ENCODE results near the gene PBX2.
"Not testable (repeated sequence)": the region's sequence is repeated elsewhere in the genome, so short reads cannot be mapped to it uniquely, and the experiment has no call there.

The PBX2 gene

GRCh38 chr6:32195652-32195901, 5.6 kb upstream of the PBX2 start:
- Mint-ChIP-seq H3K4me1 (peaks cover 38 to 53% of the 10 kb centered on the region in 2 donors), H3K36me3 (peaks cover 13 to 19% of the 10 kb centered on the region in 2 donors), H3K27me3 (no peaks in the 10 kb centered on the region), H3K27ac (peak overlapping the region; percentile 99), H3K9me3 (no peaks in the 10 kb centered on the region), H3K4me3 (peak overlapping the region; percentile 94)
- peak; percentile 100 for DNase-seq
- peak in 1 of 2 donors; percentile 78 for ATAC-seq (replicated peaks)

- Mint-ChIP-seq H3K36me3 (peaks cover 13 to 23% of the 10 kb centered on the region in 2 donors), H3K4me1 (peaks cover 38 to 58% of the 10 kb centered on the region in 2 donors), H3K9me3 (no peaks in the 10 kb centered on the region), H3K27ac (peak overlapping the region; percentile 99), H3K27me3 (no peaks in the 10 kb centered on the region), H3K4me3 (peak overlapping the region; percentile 94)
- DNase-seq (no peak), ATAC-seq (replicated peaks) (no peak)
These were observed 5.0 kb upstream of the PBX2 start for GRCh38 chr6:32194825-32195651.

GRCh38 chr6:32194388-32194787, 4.4 kb upstream of the PBX2 start:
- DNase-seq: no peak
- no peak for ATAC-seq (replicated peaks)
- Mint-ChIP-seq H3K27me3 (no peaks in the 10 kb centered on the region), H3K27ac (peak overlapping the region; percentile 99), H3K9me3 (no peaks in the 10 kb centered on the region), H3K4me1 (peaks cover 38 to 58% of the 10 kb centered on the region in 2 donors), H3K4me3 (peak overlapping the region in 1 of 2 donors; percentile 94), H3K36me3 (peaks cover 14 to 24% of the 10 kb centered on the region in 2 donors)

DNA sequence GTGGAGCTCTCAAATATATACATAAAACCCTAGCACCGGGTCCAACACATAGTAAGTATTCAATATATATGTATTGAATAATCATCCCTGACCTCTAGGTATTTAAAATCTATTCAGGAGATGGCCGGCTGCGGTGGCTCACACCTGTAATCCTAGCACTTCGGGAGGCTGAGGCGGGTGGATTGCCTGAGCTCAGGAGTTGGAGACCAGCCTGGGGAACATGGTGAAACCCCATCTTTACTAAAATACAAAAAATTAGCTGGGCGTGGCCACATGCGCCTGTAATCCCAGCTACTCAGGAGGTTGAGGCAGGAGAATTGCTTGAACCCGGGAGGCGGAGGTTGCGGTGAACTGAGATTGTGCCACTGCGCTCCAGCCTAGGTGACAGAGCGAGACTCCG, 3.1 kb upstream of the PBX2 start:
- Mint-ChIP-seq H3K27ac (peak overlapping the region; percentile 97), H3K4me3 (peak overlapping the region; percentile 95 to 98), H3K4me1 (peaks cover 45 to 70% of the 10 kb centered on the region in 2 donors), H3K36me3 (peaks cover 20 to 35% of the 10 kb centered on the region in 2 donors)
- DNase-seq; H3K9me3 Mint-ChIP-seq; ATAC-seq (replicated peaks); H3K27me3 Mint-ChIP-seq: not testable (repeated sequence)

- Mint-ChIP-seq H3K36me3 (peaks cover 22 to 37% of the 10 kb centered on the region in 2 donors), H3K27me3 (no peaks in the 10 kb centered on the region), H3K9me3 (no peaks in the 10 kb centered on the region), H3K4me1 (peaks cover 46 to 73% of the 10 kb centered on the region in 2 donors), H3K4me3 (peak within 1 kb of the TSS; percentile 95 to 98), H3K27ac (peak within 1 kb of the TSS; percentile 97)
- peak; percentile 41 for DNase-seq
- no peak for ATAC-seq (replicated peaks)
These were observed 2.6 kb upstream of the PBX2 start, which contains the start of gene GPSM3 for GRCh38 chr6:32192608-32193039. TSS of gene GPSM3 (minus strand) at chr6:32192643. CDS start at chr6:32192513, 130 bp downstream.

- H3K4me1 Mint-ChIP-seq: peaks cover 49 to 75% of the 10 kb centered on the region in 2 donors
- H3K36me3 Mint-ChIP-seq: peaks cover 28 to 44% of the 10 kb centered on the region in 2 donors
- ATAC-seq (replicated peaks) (no peak), DNase-seq (no peak)
- peak overlapping the region; percentile 97 for H3K27ac Mint-ChIP-seq
- H3K4me3 Mint-ChIP-seq: peak overlapping the region; percentile 95 to 98
- no peaks in the 10 kb centered on the region for H3K27me3 Mint-ChIP-seq
- H3K9me3 Mint-ChIP-seq: no peaks in the 10 kb centered on the region
These were observed 1.9 kb upstream of the PBX2 start for GRCh38 chr6:32191696-32192607.

DNA sequence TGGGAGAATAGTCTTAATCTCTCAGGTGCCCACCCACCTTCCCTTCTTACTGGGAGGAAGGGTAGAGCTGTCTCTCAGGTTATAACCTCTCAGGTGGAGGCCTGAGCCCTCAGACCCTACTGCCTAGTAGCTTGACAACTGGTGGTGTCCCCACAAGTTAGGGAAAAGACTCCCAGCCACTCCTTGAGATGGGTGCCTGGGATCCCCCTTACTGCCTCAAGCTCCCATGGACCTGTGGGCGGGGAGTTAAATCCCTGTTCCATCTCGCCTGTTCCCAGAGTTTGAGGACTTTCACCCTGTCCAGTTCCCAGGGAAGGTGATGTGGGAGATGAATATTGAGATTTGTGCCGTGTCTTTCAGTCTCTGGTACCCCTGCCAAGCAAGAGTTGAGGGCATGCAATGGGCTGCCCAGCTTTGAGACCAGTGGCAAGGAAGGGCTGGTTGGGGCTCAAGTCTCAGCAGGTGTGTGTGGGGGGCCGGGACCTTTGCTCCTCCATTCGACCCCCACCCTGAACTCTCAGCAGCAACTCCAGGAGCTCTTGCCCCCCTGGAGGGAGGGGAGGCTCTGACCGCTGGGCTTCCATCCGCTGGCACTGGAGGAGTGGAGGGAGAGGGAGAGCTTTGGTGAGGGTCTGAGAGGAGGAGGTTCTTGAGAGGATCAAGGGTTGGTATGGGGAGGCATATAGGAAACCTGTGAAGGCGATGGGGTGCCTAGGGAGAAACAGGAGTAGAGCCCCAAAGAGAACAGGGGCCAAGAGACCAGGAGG, 1.1 kb upstream of the PBX2 start:
- Mint-ChIP-seq H3K4me1 (peaks cover 54 to 78% of the 10 kb centered on the region in 2 donors), H3K27me3 (no peaks in the 10 kb centered on the region), H3K36me3 (peaks cover 35 to 52% of the 10 kb centered on the region in 2 donors), H3K4me3 (peak overlapping the region; percentile 95 to 98), H3K9me3 (no peaks in the 10 kb centered on the region), H3K27ac (peak overlapping the region; percentile 97)
- no peak for DNase-seq
- no peak for ATAC-seq (replicated peaks)

GRCh38 chr6:32189742-32190053, 304 bp downstream of the PBX2 start:
- Mint-ChIP-seq H3K27ac (peak overlapping the region; percentile 89), H3K4me1 (peaks cover 52 to 78% of the 10 kb centered on the region in 2 donors), H3K4me3 (peak overlapping the region; percentile 90 to 95), H3K9me3 (no peaks in the 10 kb centered on the region), H3K27me3 (no peaks in the 10 kb centered on the region), H3K36me3 (peaks cover 42 to 60% of the 10 kb centered on the region in 2 donors)
- no peak for DNase-seq
- peak in 1 of 2 donors; percentile 6 for ATAC-seq (replicated peaks)

- Mint-ChIP-seq H3K36me3 (peaks cover 43 to 60% of the 10 kb centered on the region in 2 donors), H3K27me3 (no peaks in the 10 kb centered on the region), H3K27ac (peak overlapping the region; percentile 89), H3K9me3 (no peaks in the 10 kb centered on the region), H3K4me1 (peaks cover 51 to 75% of the 10 kb centered on the region in 2 donors), H3K4me3 (peak overlapping the region; percentile 90 to 95)
- ATAC-seq (replicated peaks) (no peak), DNase-seq (no peak)
These were observed 797 bp downstream of the PBX2 start for GRCh38 chr6:32189069-32189741.

GRCh38 chr6:32188381-32189068, 1.5 kb downstream of the PBX2 start:
- H3K4me1 Mint-ChIP-seq: peaks cover 49 to 78% of the 10 kb centered on the region in 2 donors
- H3K4me3 Mint-ChIP-seq: peak overlapping the region; percentile 90 to 95
- H3K27ac Mint-ChIP-seq: peak overlapping the region; percentile 89
- ATAC-seq (replicated peaks) (no peak), DNase-seq (no peak)
- H3K27me3 Mint-ChIP-seq: no peaks in the 10 kb centered on the region
- H3K9me3 Mint-ChIP-seq: no peaks in the 10 kb centered on the region
- H3K36me3 Mint-ChIP-seq: peaks cover 45 to 67% of the 10 kb centered on the region in 2 donors

DNA sequence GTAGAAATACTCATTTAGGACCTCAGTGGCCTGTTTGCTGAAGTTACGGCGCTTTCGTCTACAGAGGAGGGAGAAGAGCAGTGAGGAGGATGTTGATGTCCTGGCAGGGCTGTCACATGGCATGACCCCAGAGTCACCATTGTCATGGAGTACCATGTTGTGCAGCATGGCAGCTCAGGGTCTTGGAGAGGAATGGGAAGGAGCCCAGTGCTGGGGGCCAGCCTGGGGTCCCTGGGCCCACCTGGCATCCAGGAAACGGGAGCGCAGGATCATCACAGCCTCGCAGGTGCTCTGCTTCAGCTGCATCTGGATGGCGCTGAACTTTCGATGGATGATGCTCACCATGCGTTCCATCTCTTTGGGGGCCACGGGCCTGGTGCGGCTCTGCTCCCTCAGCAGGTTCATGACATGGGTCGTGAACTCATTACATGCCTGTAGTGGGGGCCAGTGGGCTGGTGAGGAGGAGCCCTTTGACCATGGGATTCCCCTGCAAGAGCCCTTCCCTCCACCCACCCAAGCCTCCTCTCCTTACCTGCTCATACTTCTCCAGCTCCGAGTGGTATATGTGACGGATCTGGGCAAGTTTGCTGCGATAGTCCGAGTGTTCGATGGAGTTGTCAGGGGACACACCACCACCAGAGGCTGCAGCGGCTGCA, 2.1 kb downstream of the PBX2 start:
- H3K4me3 Mint-ChIP-seq: peak overlapping the region; percentile 35 to 90
- H3K27ac Mint-ChIP-seq: peak overlapping the region; percentile 89
- H3K27me3 Mint-ChIP-seq; ATAC-seq (replicated peaks); H3K9me3 Mint-ChIP-seq; DNase-seq: not testable (repeated sequence)
- peaks cover 49 to 67% of the 10 kb centered on the region in 2 donors for H3K36me3 Mint-ChIP-seq
- peaks cover 46 to 76% of the 10 kb centered on the region in 2 donors for H3K4me1 Mint-ChIP-seq

DNA sequence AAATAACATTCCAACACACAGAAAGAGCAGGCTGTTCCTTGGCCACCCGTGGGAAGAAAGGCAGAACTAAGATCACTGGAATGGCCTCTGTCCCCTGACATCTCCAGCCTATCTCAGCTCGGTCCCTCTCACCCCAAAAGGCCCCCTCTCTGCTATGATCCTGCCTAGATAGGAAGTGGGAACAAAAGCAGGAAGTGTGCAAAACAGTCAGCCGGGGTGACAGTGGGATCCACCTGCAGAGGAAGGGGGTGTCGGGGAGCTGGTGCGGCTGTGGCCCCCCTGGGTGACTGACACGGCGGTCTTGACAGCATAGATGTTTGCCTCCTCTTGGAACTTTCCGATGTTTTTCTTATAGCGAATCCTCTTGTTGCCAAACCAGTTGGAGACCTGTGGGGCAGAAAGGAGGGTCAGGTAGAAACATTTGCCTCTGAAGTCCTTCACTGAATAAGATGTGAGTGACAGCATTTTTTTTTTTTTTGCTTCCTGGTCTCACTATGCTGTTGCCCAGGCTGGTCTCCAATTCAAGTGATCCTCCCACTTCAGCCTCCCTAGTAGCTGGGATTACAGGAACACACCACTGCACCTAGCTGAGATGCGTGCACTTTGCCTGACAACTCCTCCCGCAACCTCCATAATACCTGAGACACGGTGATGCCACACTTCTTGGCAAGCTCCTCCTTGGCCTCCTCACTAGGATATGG, 2.8 kb downstream of the PBX2 start:
- DNase-seq: no peak
- Mint-ChIP-seq H3K4me1 (peaks cover 46 to 76% of the 10 kb centered on the region in 2 donors), H3K9me3 (no peaks in the 10 kb centered on the region), H3K36me3 (peaks cover 52 to 67% of the 10 kb centered on the region in 2 donors), H3K4me3 (peak overlapping the region; percentile 35 to 90), H3K27ac (peak overlapping the region; percentile 82), H3K27me3 (no peaks in the 10 kb centered on the region)
- no peak for ATAC-seq (replicated peaks)

Measured in stimulated activated naive B cell treated with anti-CD40 and anti-IgM and Interleukin-4, amounts not matched to agents 10 μg/mL and 1 μg/mL and 100 μg/mL, for 72 hours (primary cell).